ENCODE results near the gene AGAP3.

Gene AGAP3

GRCh38 chr7:151186640-151187408, 100.5 kb downstream of the AGAP3 start, which contains the start of gene ASB10:
Gene ASB10, minus strand, starts transcription at chr7:151187250. Its CDS starts 120 bp downstream, at chr7:151187130.
- no peak for DNase-seq (ENCODE audit: low read depth)

GRCh38 chr7:151187409-151188251, 101.4 kb downstream of the AGAP3 start:
- no peak for DNase-seq (ENCODE audit: low read depth)

- DNase-seq (ENCODE audit: low read depth), result no peak
These were observed 101.9 kb downstream of the AGAP3 start for GRCh38 chr7:151188252-151188542.

DNA sequence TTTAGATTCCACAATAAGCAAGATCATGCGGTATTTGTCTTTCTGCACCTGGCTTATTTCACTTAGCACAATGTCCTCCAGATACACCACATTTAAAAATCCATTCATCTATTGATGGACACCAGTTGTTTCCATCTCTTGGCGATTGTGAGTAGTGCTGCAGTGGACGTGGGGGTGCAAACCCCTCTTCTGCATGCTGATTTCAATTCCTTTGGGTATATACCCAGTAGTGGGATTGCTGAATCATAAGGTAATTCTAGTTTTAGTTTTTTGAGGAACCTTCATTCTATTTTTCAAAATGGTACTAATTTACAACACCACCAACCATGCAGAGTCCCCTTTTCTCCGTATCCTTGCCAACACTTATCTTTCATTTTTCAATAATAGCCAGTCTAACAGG, 102.8 kb downstream of the AGAP3 start:
- no peak for DNase-seq (ENCODE audit: low read depth)

GRCh38 chr7:151191544-151191943, 105.3 kb downstream of the AGAP3 start:
- DNase-seq (ENCODE audit: low read depth), result no peak

- DNase-seq (ENCODE audit: low read depth), result no peak
These were observed 105.8 kb downstream of the AGAP3 start for GRCh38 chr7:151192002-151192539.

- DNase-seq (ENCODE audit: low read depth), result no peak
These were observed 107.1 kb downstream of the AGAP3 start for GRCh38 chr7:151193203-151193978.

All from fibroblast of the conjunctiva (primary cell).